AG04450 (cell line): ENCODE data around the gene CPNE1. TPM values are rescaled to one million over a fixed set of nuclear protein-coding genes. Genes with fewer than 3 reads are reported as not detected.

Experiments
- CTCF ChIA-PET: fragments of 300-600, 350-600 bp; formaldehyde crosslinking; extraction: SDS; loops from one replicate; lab custom pipeline; 2022; ENCODE audit warnings: antibody characterized with exemption, inconsistent platforms; lab: Charles Lee
- POLR2A ChIA-PET: fragments of 350-600 bp; formaldehyde crosslinking; extraction: SDS; loops from one replicate; lab custom pipeline; 2021; ENCODE audit warnings: antibody characterized with exemption, inconsistent platforms; lab: Yijun Ruan, JAX
- DNase-seq: peaks from one replicate; pipeline ENCODE4 v3.0.0-alpha.2; 2011; ENCODE audit warnings: low read depth, low spot score
- H3K27ac ChIP-seq: one replicate; pipeline ENCODE4 v1.5.1; 2012; ENCODE audit warnings: low read depth, low read length, control low read depth
- H3K27me3 ChIP-seq: one replicate; pipeline ENCODE4 v1.6.0; 2012; ENCODE audit warnings: low read length; ENCODE audit not compliant: control insufficient read depth, insufficient read depth
- H3K4me3 ChIP-seq: 2 replicates; pipeline ENCODE4 v1.5.1; 2011; ENCODE audit warnings: mild to moderate bottlenecking, low read depth, low read length, control low read depth
- H3K9me3 ChIP-seq: 2 replicates; pipeline ENCODE4 v1.5.1; 2012; ENCODE audit warnings: low read length; ENCODE audit not compliant: control insufficient read depth, insufficient read depth
- polyA plus RNA-seq: library from polyadenylated mRNA; depleted of rRNA; stranded (reverse); fragments of >200 nt; gene quantifications from 2 replicates; pipeline ENCODE4 v1.2.3, GENCODE V29; 2011
- TF ChIP-seq, protein P1 (sequence below): IDR thresholded peaks from 2 replicates; pipeline ENCODE4 v1.5.1; 2011; ENCODE audit warnings: low read depth, low read length, control low read depth, inconsistent platforms

The CPNE1 gene
- polyA plus RNA-seq, 1 experiment: 95.1 TPM

DNA sequence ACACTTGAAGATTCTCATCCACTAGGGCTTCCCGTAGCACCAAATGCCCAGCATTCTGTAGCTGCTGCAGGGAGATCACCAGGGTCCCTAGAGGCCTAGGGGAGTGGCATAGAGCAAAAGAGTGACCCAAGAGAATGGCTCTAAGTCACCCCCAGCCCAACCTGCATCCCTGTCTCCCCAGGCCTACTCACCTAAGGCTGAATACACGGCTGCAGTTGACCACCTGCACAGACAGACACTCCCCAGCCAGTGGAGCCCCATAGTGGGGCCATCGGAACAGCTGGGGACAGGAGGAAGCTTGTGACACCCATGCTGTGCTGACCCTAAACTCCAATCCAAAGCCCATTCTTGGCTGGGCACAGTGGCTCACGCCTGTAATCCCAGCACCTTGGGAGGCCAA lies 58.6 kb downstream of the CPNE1 start:
- POLR2A ChIA-PET: no interaction called here
- CTCF ChIA-PET: interaction anchor here (0.5 kb wide), 1 partner anchor 185 kb away, joined by 3 read pairs; no protein-coding TSS in a partner anchor
- Histone ChIP-seq H3K4me3 (no peak overlapping the region), H3K9me3 (no peaks in the 10 kb centered on the region; the same call in 1 of the 2 replicates), H3K27ac (no peak overlapping the region), H3K27me3 (peaks cover 15% of the 10 kb centered on the region)
- TF ChIP-seq, protein P1, sequence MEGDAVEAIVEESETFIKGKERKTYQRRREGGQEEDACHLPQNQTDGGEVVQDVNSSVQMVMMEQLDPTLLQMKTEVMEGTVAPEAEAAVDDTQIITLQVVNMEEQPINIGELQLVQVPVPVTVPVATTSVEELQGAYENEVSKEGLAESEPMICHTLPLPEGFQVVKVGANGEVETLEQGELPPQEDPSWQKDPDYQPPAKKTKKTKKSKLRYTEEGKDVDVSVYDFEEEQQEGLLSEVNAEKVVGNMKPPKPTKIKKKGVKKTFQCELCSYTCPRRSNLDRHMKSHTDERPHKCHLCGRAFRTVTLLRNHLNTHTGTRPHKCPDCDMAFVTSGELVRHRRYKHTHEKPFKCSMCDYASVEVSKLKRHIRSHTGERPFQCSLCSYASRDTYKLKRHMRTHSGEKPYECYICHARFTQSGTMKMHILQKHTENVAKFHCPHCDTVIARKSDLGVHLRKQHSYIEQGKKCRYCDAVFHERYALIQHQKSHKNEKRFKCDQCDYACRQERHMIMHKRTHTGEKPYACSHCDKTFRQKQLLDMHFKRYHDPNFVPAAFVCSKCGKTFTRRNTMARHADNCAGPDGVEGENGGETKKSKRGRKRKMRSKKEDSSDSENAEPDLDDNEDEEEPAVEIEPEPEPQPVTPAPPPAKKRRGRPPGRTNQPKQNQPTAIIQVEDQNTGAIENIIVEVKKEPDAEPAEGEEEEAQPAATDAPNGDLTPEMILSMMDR: no peak
- no peak for DNase-seq

DNA sequence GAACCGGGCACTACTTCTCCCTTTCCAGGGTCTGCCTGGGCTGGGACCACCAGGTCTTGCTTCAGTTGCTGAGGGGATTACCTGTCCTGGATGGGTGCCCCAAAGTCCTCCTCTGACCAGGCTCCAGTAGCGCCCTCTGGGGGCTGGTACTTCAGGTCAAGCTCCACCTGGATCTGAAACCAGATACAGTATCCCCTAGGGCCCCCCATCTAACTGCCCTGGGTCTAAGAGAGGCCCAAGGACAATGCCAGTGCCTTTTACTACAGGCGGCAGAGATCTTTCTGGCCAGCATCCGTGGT lies 60.3 kb downstream of the CPNE1 start:
- TF ChIP-seq, protein P1: peak; percentile 36
- ChIA-PET POLR2A (no interaction called here), CTCF (no interaction called here)
- Histone ChIP-seq H3K27me3 (peaks cover 27% of the 10 kb centered on the region), H3K9me3 (peaks cover 3% of the 10 kb centered on the region; the same call in 1 of the 2 replicates), H3K4me3 (no peak overlapping the region), H3K27ac (no peak overlapping the region)
- no peak for DNase-seq

DNA sequence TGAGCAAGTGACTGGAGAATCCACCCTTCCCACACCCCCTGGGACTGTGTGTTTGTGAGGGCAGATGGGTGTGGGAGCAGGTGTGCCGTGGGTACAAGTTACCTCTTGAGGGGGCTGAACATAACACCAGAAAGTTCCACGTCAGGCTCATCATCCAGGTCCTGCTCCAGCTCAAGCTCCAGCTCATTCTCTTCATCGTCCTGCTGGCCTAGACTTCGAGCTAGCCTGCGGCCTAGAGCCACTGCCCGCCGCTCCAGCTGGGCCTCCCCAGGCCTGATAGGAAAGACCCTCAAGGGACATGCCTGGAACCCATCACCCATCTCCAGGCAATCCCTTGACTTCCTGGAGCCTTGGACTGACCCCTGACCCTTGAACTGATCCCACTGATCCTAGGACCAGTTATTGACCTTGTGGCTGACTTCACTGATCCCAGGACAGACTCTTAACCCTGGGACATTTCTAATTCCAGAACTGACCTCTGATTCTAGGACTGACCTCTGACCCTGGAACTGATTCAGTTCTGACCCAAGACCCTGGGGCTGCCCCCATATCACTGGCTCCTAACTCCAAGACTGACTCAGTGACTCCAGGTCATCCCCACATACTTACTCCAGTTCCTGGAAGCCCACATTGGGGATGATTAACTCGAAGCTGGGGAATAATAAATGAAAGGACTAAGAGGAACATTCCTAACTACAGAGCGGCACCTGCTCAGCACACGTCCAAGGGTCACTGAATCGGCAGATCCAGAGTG lies 60.8 kb downstream of the CPNE1 start:
- ChIA-PET POLR2A (no interaction called here), CTCF (no interaction called here)
- H3K9me3 ChIP-seq: peaks cover 3% of the 10 kb centered on the region; the same call in 1 of the 2 replicates
- TF ChIP-seq, protein P1: no peak
- H3K27me3 ChIP-seq: peaks cover 30% of the 10 kb centered on the region
- H3K27ac ChIP-seq: no peak overlapping the region
- DNase-seq: no peak
- no peak overlapping the region for H3K4me3 ChIP-seq

DNA sequence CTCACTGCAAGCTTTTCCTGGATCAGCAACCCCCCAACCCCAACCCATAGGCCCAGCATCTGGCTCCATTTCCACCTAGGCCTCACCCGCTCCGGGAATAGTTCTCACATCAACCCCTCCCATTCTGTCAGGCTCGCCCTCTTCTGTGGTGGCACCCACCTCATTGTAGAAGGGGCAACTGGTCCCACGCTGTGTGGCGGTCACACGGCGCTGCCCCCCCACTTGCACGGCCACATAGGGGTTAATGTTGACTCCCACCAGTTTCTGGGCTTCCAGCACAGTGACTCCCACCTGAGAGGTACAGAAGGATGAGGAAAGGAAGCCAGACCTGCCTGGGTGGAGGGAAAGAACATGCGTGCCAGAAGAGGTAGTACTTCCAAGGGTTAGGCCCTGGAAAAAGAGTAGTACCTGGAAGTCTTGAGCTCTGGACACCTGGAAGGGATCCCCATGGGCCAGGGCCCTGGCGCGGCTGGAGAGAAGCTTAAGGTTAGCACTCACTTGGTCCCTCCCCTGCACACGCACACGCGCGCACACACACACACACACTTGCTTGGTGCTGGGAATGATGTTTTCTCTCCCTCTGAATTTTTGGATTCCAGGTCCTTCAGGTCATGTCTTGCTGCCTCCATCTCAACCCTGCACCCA lies 61.7 kb downstream of the CPNE1 start:
- no peak overlapping the region for H3K27ac ChIP-seq
- peaks cover 31% of the 10 kb centered on the region for H3K27me3 ChIP-seq
- peaks cover 3% of the 10 kb centered on the region; the same call in 1 of the 2 replicates for H3K9me3 ChIP-seq
- TF ChIP-seq, protein P1: no peak
- H3K4me3 ChIP-seq: no peak overlapping the region
- CTCF ChIA-PET: no interaction called here
- DNase-seq: no peak
- POLR2A ChIA-PET: no interaction called here

DNA sequence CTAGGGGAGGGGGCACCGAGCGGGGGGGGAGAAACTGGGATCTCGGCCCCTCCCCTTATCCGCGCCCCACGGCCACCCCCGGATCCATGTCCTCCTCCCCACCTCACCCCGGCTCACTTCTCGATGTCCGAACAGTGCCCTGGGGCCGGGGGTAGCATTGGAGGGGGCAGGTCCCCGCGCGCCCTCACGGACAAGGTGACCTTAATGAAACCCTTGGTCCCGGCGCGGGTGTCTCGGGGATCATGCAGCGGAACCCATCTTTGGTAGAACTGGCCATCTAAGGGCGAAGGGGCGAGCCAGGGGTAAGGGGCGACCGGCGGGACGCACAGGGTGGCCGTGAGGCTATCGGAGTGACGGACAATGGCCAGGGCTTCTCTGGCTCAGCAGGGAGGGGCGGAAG lies 62.7 kb downstream of the CPNE1 start:
- H3K4me3 ChIP-seq: peak overlapping the region; percentile 53; the same call in 1 of the 2 replicates
- peaks cover 34% of the 10 kb centered on the region for H3K27me3 ChIP-seq
- POLR2A ChIA-PET: interaction anchor here (1.0 kb wide), 1 partner anchor 14 kb away, joined by 3 read pairs; no protein-coding TSS in a partner anchor
- TF ChIP-seq, protein P1: no peak
- CTCF ChIA-PET: no interaction called here
- H3K9me3 ChIP-seq: peaks cover 3% of the 10 kb centered on the region; the same call in 1 of the 2 replicates
- no peak overlapping the region for H3K27ac ChIP-seq
- no peak for DNase-seq
